NB4 (cell line): ENCODE results near the gene G0S2.

ENCODE experiments used
- POLR2A ChIP-seq: IDR thresholded peaks from 2 replicates; pipeline ENCODE4 v1.6.1; 2011; ENCODE audit warnings: mild to moderate bottlenecking; ENCODE audit not compliant: insufficient read length; ENCODE audit errors: extremely low read depth
- TF ChIP-seq, protein P1 (sequence below): IDR thresholded peaks from one replicate; pipeline ENCODE4 v1.5.1; 2012; ENCODE audit warnings: low read depth, low read length
- TF ChIP-seq, protein P2 (sequence below): IDR thresholded peaks from 2 replicates; pipeline ENCODE4 v1.6.1; 2011; ENCODE audit warnings: low read depth, low read length

DNA sequence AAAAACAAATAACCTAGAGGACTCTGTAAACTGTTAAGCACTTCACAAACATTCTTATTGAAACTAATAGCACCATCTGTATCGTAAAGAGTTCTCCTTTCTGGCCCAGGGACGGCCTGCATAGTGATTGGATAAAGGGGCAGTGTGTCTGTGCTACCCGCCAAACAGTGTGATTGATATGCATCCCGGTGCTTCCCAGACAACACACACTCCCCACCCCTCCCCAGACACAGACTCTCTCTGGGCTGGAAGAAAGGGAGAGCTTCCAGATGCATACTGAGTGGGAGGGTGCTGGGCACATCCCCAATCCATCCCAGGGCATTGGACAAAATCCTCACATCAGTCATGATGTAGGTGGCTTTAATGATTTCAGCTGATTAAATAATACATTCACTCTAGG, 33.1 kb downstream of the G0S2 start:
- TF ChIP-seq, protein P1, sequence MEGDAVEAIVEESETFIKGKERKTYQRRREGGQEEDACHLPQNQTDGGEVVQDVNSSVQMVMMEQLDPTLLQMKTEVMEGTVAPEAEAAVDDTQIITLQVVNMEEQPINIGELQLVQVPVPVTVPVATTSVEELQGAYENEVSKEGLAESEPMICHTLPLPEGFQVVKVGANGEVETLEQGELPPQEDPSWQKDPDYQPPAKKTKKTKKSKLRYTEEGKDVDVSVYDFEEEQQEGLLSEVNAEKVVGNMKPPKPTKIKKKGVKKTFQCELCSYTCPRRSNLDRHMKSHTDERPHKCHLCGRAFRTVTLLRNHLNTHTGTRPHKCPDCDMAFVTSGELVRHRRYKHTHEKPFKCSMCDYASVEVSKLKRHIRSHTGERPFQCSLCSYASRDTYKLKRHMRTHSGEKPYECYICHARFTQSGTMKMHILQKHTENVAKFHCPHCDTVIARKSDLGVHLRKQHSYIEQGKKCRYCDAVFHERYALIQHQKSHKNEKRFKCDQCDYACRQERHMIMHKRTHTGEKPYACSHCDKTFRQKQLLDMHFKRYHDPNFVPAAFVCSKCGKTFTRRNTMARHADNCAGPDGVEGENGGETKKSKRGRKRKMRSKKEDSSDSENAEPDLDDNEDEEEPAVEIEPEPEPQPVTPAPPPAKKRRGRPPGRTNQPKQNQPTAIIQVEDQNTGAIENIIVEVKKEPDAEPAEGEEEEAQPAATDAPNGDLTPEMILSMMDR = no peak
- TF ChIP-seq POLR2A = no peak
- TF ChIP-seq, protein P2, sequence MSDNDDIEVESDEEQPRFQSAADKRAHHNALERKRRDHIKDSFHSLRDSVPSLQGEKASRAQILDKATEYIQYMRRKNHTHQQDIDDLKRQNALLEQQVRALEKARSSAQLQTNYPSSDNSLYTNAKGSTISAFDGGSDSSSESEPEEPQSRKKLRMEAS = no peak
